H1 (cell line): ENCODE measurements around the gene ITPK1. TPM values are rescaled to one million over a fixed set of nuclear protein-coding genes. Genes with fewer than 3 reads are reported as not detected.

Experiments used
- CTCF ChIA-PET: fragments of 300-600 bp; sonication (Branson Sonifier 250); formaldehyde crosslinking; loops from one replicate; lab custom pipeline; 2021; ENCODE audit not compliant: partially characterized antibody; lab: Charles Lee
- POLR2A ChIA-PET: fragments of 300-600 bp; sonication (Branson Sonifier 250); formaldehyde crosslinking; loops from one replicate; lab custom pipeline; 2021; ENCODE audit warnings: inconsistent platforms; ENCODE audit not compliant: partially characterized antibody; lab: Charles Lee
- DNase-seq, 2 experiments: peaks; one replicate each; pipeline versions ENCODE4 v3.0.0 to v3.0.0-alpha.2; 2010 to 2022; ENCODE audit warnings: low spot score in 2 of 2, low read depth in 1 of 2, mixed read lengths in 1 of 2
- FAIRE-seq: peaks from 2 replicates; lab custom pipeline; 2011; peaks lifted over from hg19 to GRCh38; lab: Jason Lieb, UNC
- H2AFZ ChIP-seq: 2 replicates; pipeline ENCODE4 v1.8.1; 2012; ENCODE audit warnings: low read length, inconsistent platforms
- H2AK5ac ChIP-seq: 2 replicates; pipeline ENCODE4 v1.6.1; 2013; ENCODE audit warnings: low read depth, low read length
- H2BK120ac ChIP-seq: replicated peaks from 2 replicates; pipeline ENCODE3; 2013; ENCODE audit warnings: low read depth, low read length, inconsistent platforms
- H2BK12ac ChIP-seq: 2 replicates; pipeline ENCODE4 v1.6.1; 2013; ENCODE audit warnings: low read depth, low read length
- H2BK15ac ChIP-seq: 2 replicates; pipeline ENCODE4 v1.6.1; 2013; ENCODE audit warnings: low read length
- H2BK20ac ChIP-seq: 2 replicates; pipeline ENCODE4 v1.6.1; 2013; ENCODE audit warnings: low read length
- H2BK5ac ChIP-seq: 2 replicates; pipeline ENCODE4 v1.6.1; 2013; ENCODE audit warnings: low read depth, low read length
- H3K14ac ChIP-seq: 2 replicates; pipeline ENCODE4 v1.6.1; 2013; ENCODE audit warnings: inconsistent platforms; ENCODE audit not compliant: insufficient read length
- H3K18ac ChIP-seq: 2 replicates; pipeline ENCODE4 v1.6.1; 2013; ENCODE audit warnings: low read length; ENCODE audit errors: extremely low read depth
- H3K23ac ChIP-seq: 2 replicates; pipeline ENCODE4 v1.6.1; 2013; ENCODE audit warnings: inconsistent platforms; ENCODE audit not compliant: insufficient read length
- H3K23me2 ChIP-seq: 2 replicates; pipeline ENCODE4 v1.6.1; 2013; ENCODE audit warnings: low read depth, low read length
- H3K27ac ChIP-seq: 2 replicates; pipeline ENCODE4 v1.6.1; 2011; ENCODE audit warnings: low read depth, low read length, inconsistent platforms
- H3K27me3 ChIP-seq, 4 experiments: replicated peaks in 1 of 4; 1 replicate in 1 of 4; 2 replicates in 3 of 4; pipeline versions ENCODE4 v1.6.1 to v1.8.1; 2011 to 2013; ENCODE audit warnings: low read length in 3 of 4, mild to moderate bottlenecking in 3 of 4, inconsistent platforms in 2 of 4, mixed read lengths in 2 of 4, moderate library complexity in 1 of 4; ENCODE audit not compliant: control insufficient read depth in 3 of 4, insufficient read depth in 3 of 4; ENCODE audit errors: extremely low read depth in 1 of 4
- H3K36me3 ChIP-seq, 4 experiments: 2 replicates each; pipeline versions ENCODE4 v1.6.1 to v1.8.1; 2011 to 2013; ENCODE audit warnings: mild to moderate bottlenecking in 4 of 4, low read length in 3 of 4, moderate library complexity in 2 of 4, control low read depth in 1 of 4, inconsistent platforms in 1 of 4; ENCODE audit not compliant: insufficient read depth in 4 of 4, control insufficient read depth in 2 of 4
- H3K4ac ChIP-seq: replicated peaks from 2 replicates; pipeline ENCODE3; 2013; ENCODE audit warnings: low read length, low read depth, mixed read lengths, inconsistent platforms; ENCODE audit not compliant: insufficient read length
- H3K4me1 ChIP-seq, 4 experiments: replicated peaks in 1 of 4; 1 replicate in 1 of 4; 2 replicates in 3 of 4; pipeline versions ENCODE4 v1.6.1 to v1.8.1; 2011 to 2013; ENCODE audit warnings: low read length in 3 of 4, inconsistent platforms in 2 of 4, mixed read lengths in 1 of 4; ENCODE audit not compliant: insufficient read depth in 4 of 4, control insufficient read depth in 3 of 4
- H3K4me2 ChIP-seq, 2 experiments: 2 replicates each; pipeline versions ENCODE4 v1.6.1 to v1.8.1; 2011 to 2013; ENCODE audit warnings: low read depth in 2 of 2, low read length in 2 of 2, control low read depth in 1 of 2, inconsistent platforms in 1 of 2, mild to moderate bottlenecking in 1 of 2; ENCODE audit not compliant: insufficient read depth in 1 of 2
- H3K4me3 ChIP-seq, 4 experiments: fragments of 200-600, 300-600 bp in 1 of 4; sonication (generic), shearing (Covaris generic), sonication (Bioruptor Twin) in 1 of 4; 2 replicates each; pipeline versions ENCODE4 v1.5.1 to v1.8.1; 2011 to 2016; ENCODE audit warnings: low read length in 4 of 4, low read depth in 3 of 4, control low read depth in 2 of 4, inconsistent platforms in 2 of 4, mild to moderate bottlenecking in 2 of 4, mixed read lengths in 1 of 4, moderate library complexity in 1 of 4; ENCODE audit not compliant: insufficient read depth in 2 of 4; ENCODE audit errors: extremely low read depth in 1 of 4
- H3K56ac ChIP-seq: replicated peaks from 2 replicates; pipeline ENCODE3; 2013; ENCODE audit warnings: low read depth, mild to moderate bottlenecking, mixed read lengths, low read length, inconsistent platforms; ENCODE audit not compliant: insufficient read length
- H3K79me1 ChIP-seq: 2 replicates; pipeline ENCODE4 v1.6.1; 2013; ENCODE audit warnings: low read depth, low read length, control low read depth
- H3K79me2 ChIP-seq, 2 experiments: 2 replicates each; pipeline versions ENCODE4 v1.6.1 to v1.8.1; 2012 to 2013; ENCODE audit warnings: low read length in 2 of 2, mild to moderate bottlenecking in 2 of 2, inconsistent platforms in 1 of 2; ENCODE audit not compliant: insufficient read depth in 2 of 2, control insufficient read depth in 1 of 2
- H3K9ac ChIP-seq, 4 experiments: replicated peaks in 1 of 4; 1 replicate in 1 of 4; 2 replicates in 3 of 4; pipeline versions ENCODE4 v1.6.1 to v1.8.1; 2011 to 2013; ENCODE audit warnings: low read depth in 3 of 4, low read length in 3 of 4, control low read depth in 2 of 4, mild to moderate bottlenecking in 2 of 4, moderate library complexity in 2 of 4, inconsistent platforms in 1 of 4; ENCODE audit errors: extremely low read depth in 1 of 4
- H3K9me3 ChIP-seq, 2 experiments: 2 replicates each; pipeline versions ENCODE4 v1.6.1 to v1.8.1; 2012 to 2013; ENCODE audit warnings: mild to moderate bottlenecking in 2 of 2, moderate library complexity in 2 of 2, control low read depth in 1 of 2, inconsistent platforms in 1 of 2, low read depth in 1 of 2, low read length in 1 of 2, mixed read lengths in 1 of 2; ENCODE audit not compliant: insufficient read depth in 2 of 2
- H4K20me1 ChIP-seq, 2 experiments: replicated peaks in 1 of 2; 2 replicates each; pipeline versions ENCODE3 to v1.8.1; 2011 to 2013; ENCODE audit warnings: inconsistent platforms in 2 of 2, low read length in 2 of 2, mild to moderate bottlenecking in 1 of 2; ENCODE audit not compliant: insufficient read depth in 2 of 2, control insufficient read depth in 1 of 2
- H4K5ac ChIP-seq: 2 replicates; pipeline ENCODE4 v1.6.1; 2013; ENCODE audit warnings: low read length, low read depth, mixed read lengths, inconsistent platforms; ENCODE audit not compliant: insufficient read length
- H4K8ac ChIP-seq: 2 replicates; pipeline ENCODE4 v1.8.0; 2013; ENCODE audit warnings: mild to moderate bottlenecking, moderate library complexity, low read length, inconsistent platforms; ENCODE audit not compliant: insufficient read depth; ENCODE audit errors: extremely low read depth
- H4K91ac ChIP-seq: replicated peaks from 2 replicates; pipeline ENCODE3; 2013; ENCODE audit warnings: low read length, mixed read lengths, inconsistent platforms; ENCODE audit not compliant: insufficient read length
- BCL11A ChIP-seq, 2 experiments: IDR thresholded peaks; one replicate each; pipeline ENCODE4 v1.6.1; 2011; ENCODE audit warnings: low read depth in 2 of 2, low read length in 2 of 2, mild to moderate bottlenecking in 2 of 2
- CBX5 ChIP-seq: fragments of 300-800, 300-1000 bp; sonication (generic); IDR thresholded peaks from 2 replicates; pipeline ENCODE4 v1.7.1; 2016; ENCODE audit warnings: antibody characterized with exemption, low read length, low read depth
- EGR1 ChIP-seq: IDR thresholded peaks from 2 replicates; pipeline ENCODE4 v1.6.1; 2011; ENCODE audit warnings: low read depth, low read length, borderline replicate concordance
- JUND ChIP-seq: IDR thresholded peaks from 2 replicates; pipeline ENCODE4 v1.6.1; 2011; ENCODE audit warnings: mild to moderate bottlenecking, improper control_type of control experiment, low read length
- PHF8 ChIP-seq: fragments of 200-600 bp; sonication (generic); conservative IDR thresholded peaks from 2 replicates; pipeline ENCODE4 v1.7.1; 2012; ENCODE audit warnings: low read depth, mild to moderate bottlenecking, inconsistent platforms, low read length, moderate library complexity
- POLR2A ChIP-seq, 2 experiments: IDR thresholded peaks; 1 replicate in 1 of 2; 2 replicates in 1 of 2; pipeline ENCODE4 v1.6.1; 2011; ENCODE audit warnings: low read depth in 2 of 2, low read length in 2 of 2, mild to moderate bottlenecking in 2 of 2; ENCODE audit errors: control extremely low read depth in 1 of 2
- POLR2AphosphoS5 ChIP-seq: IDR thresholded peaks from 2 replicates; pipeline ENCODE4 v1.6.1; 2011; ENCODE audit warnings: low read depth, low read length
- SAP30 ChIP-seq: fragments of 300-600 bp; sonication (generic); IDR thresholded peaks from 2 replicates; pipeline ENCODE4 v1.7.1; 2012; ENCODE audit warnings: low read length, moderate library complexity, mild to moderate bottlenecking, inconsistent platforms; ENCODE audit not compliant: insufficient read depth, insufficient replicate concordance
- SP1 ChIP-seq: IDR thresholded peaks from 2 replicates; pipeline ENCODE4 v1.6.1; 2011; ENCODE audit warnings: low read depth, low read length
- SUZ12 ChIP-seq: fragments of 200-600 bp; sonication (generic); IDR thresholded peaks from 2 replicates; pipeline ENCODE4 v1.6.1; 2012; ENCODE audit warnings: mild to moderate bottlenecking, inconsistent platforms, low read length, moderate library complexity, mixed read lengths
- TCF12 ChIP-seq: IDR thresholded peaks from 2 replicates; pipeline ENCODE4 v1.6.1; 2011; ENCODE audit warnings: low read depth, mild to moderate bottlenecking, low read length
- USF2 ChIP-seq: IDR thresholded peaks from 2 replicates; pipeline ENCODE4 v1.6.1; 2011; ENCODE audit warnings: low read length, improper control_type of control experiment
- WGBS, 2 experiments: shearing (Covaris generic) in 1 of 2; methylation state at CpG; one replicate each; pipeline versions ENCODE4 v1.1.6 to v1.1.7; 2013 to 2015; ENCODE audit warnings: low lambda C conversion rate in 2 of 2, mixed read lengths in 2 of 2, inconsistent platforms in 1 of 2, low coverage in 1 of 2, missing lambda C conversion rate in 1 of 2; ENCODE audit not compliant: insufficient replicate concordance in 2 of 2, insufficient coverage in 1 of 2, insufficient read length in 1 of 2; ENCODE audit errors: extremely low coverage in 1 of 2, missing lambda C conversion rate in 1 of 2; 5-methylcytosine and 5-hydroxymethylcytosine counted together
- polyA plus RNA-seq, 7 experiments: library from polyadenylated mRNA; depleted of rRNA in 3 of 7; stranded (reverse) in 5 of 7; unstranded in 2 of 7; fragments of >200 nt in 5 of 7; fragments of 200-250 nt in 2 of 7; gene quantifications; 1 replicate in 5 of 7; 2 replicates in 1 of 7; 4 replicates in 1 of 7; pipeline versions ENCODE4 v1.2.1 to v1.2.3, GENCODE V29; 2011 to 2013; ENCODE audit warnings: missing spikeins in 2 of 7, mixed read lengths in 2 of 7
- total RNA-seq: library from RNA; stranded (reverse); fragmentation: NEBNext Ultra II Directional; extraction: Animal tissue kit (Norgen Biotek cat#: 25700); gene quantifications from 2 replicates; pipeline ENCODE4 v1.2.1, GENCODE V29; 2021

ITPK1 gene
- total and polyA plus RNA-seq, 2 of the 8 experiments (the other 6 are each of a cell fraction or from before 2014, with no cell fraction given): 108 to 143 TPM

GRCh38 chr14:92938890-92939671, 176.6 kb downstream of the ITPK1 start:
- H3K56ac ChIP-seq: no peak overlapping the region
- no peak overlapping the region for H2BK12ac ChIP-seq
- TF ChIP-seq EGR1 (no peak), SUZ12 (no peak), POLR2AphosphoS5 (no peak; the same call in 1 of the 2 replicates), USF2 (no peak), POLR2A (IDR thresholded peaks at IDR 0.05; ENCODE audit: control extremely low read depth in 1 of 2, low read depth in 2 of 2, low read length in 2 of 2) (no peak), JUND (no peak), TCF12 (no peak), PHF8 (no peak), SP1 (no peak), BCL11A (IDR thresholded peaks at IDR 0.05; ENCODE audit: low read depth in 2 of 2, low read length in 2 of 2) (no peak), SAP30 (no peak), CBX5 (no peak)

More at GRCh38 chr14:92938890-92939671, 176.6 kb downstream of the ITPK1 start:
- no peak overlapping the region for H4K8ac ChIP-seq
- FAIRE-seq (no peak), DNase-seq (no peak)
- H3K4me1 ChIP-seq: no peaks in the 10 kb centered on the region
- H2BK20ac ChIP-seq: no peak overlapping the region
- H3K18ac ChIP-seq: no peak overlapping the region
- peaks cover 3% of the 10 kb centered on the region; the same call in 1 of the 2 replicates for H3K79me1 ChIP-seq
- H3K27me3 ChIP-seq: no peaks in the 10 kb centered on the region
- H2BK5ac ChIP-seq: no peak overlapping the region
- ChIA-PET POLR2A (interaction anchor here (1.4 kb wide), 1 partner anchor 11 kb away, joined by 3 read pairs; no protein-coding TSS in a partner anchor), CTCF (interaction anchor here (0.5 to 1.5 kb wide), 2 partner anchors 13 to 195 kb away, joined by 4 to 5 read pairs; no protein-coding TSS in a partner anchor)
- no peak overlapping the region for H4K5ac ChIP-seq
- H3K4ac ChIP-seq: no peak overlapping the region
- no peak overlapping the region for H2BK120ac ChIP-seq
- H2AFZ ChIP-seq: no peak overlapping the region
- no peak overlapping the region for H3K14ac ChIP-seq
- peaks cover 8 to 9% of the 10 kb centered on the region in 2 experiments for H4K20me1 ChIP-seq
- H2BK15ac ChIP-seq: no peak overlapping the region
- no peak overlapping the region for H2AK5ac ChIP-seq
- no peak overlapping the region for H3K4me2 ChIP-seq
- H3K23me2 ChIP-seq: no peaks in the 10 kb centered on the region
- H3K9me3 ChIP-seq: no peaks in the 10 kb centered on the region
- no peak overlapping the region; a peak in 1 of 7 replicates for H3K9ac ChIP-seq
- no peak overlapping the region for H3K4me3 ChIP-seq
- WGBS, 2 experiments: 95% methylated on average over 24 of the region's 27 CpGs; no CpG with 5 or more reads in 1 of the 2 experiments
- no peak overlapping the region for H3K27ac ChIP-seq
- peaks cover 0 to 6% (median 0%) of the 10 kb centered on the region in 4 experiments; a peak in 1 of 8 replicates for H3K36me3 ChIP-seq
- H3K23ac ChIP-seq: no peak overlapping the region
- H3K79me2 ChIP-seq: no peaks in the 10 kb centered on the region
- no peak overlapping the region for H4K91ac ChIP-seq
